HG02852 (cell line): ENCODE measurements around the gene SLMAP.

Experiments
- ATAC-seq: cut with Tn5 transposase; IDR thresholded peaks from one replicate; pipeline ENCODE4 v1.9.1; 2021; ENCODE audit warnings: mild to moderate bottlenecking, moderate library complexity; ENCODE audit not compliant: unreplicated experiment

The SLMAP gene

DNA sequence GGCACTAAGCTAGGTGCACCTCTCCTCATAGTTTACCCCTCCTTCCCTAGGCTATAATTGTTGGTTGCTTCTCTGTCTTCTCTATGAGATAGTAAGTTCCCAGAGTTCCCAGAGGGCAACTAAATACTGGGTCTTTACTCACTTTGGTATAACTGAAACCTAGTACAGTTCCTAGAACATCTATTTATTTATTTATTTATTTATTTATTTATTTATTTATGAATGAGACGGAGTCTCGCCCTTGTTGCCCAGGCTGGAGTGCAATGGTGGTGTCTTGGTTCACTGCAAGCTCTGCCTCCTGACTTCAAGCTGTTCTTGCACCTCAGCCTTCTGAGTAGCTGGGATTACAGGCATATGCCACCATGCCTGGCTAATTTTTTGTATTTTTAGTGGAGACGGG is 181.0 kb downstream of the SLMAP start:
- ATAC-seq, result no peak

GRCh38 chr3:57939775-57940174 is 183.7 kb downstream of the SLMAP start:
- no peak for ATAC-seq

- ATAC-seq, result no peak
These were observed 186.3 kb downstream of the SLMAP start for GRCh38 chr3:57942388-57942787.

DNA sequence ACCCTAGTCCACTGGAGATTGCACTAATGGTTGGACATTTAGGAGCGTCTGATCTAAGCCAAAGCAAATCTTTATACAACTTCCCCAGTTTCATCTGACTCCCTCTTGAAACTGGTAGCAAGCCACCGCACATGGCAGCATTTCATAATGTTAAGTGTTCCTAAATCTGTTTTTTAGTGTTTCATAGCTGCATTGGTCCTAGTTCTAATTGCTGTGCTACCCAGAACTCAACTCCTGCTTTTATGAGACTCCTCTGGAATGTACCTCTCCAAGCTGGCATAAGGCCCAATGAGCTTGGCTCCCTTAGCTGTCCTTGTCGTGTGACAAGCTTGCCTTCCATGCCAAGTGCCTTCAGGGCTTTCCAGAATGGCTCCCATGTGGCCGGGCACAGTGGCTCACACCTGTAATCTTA is 186.8 kb downstream of the SLMAP start:
- ATAC-seq, result no peak

GRCh38 chr3:57943525-57944495 is 187.7 kb downstream of the SLMAP start:
- ATAC-seq, result no peak

GRCh38 chr3:57946970-57947381 is 190.9 kb downstream of the SLMAP start:
- ATAC-seq, result no peak

DNA sequence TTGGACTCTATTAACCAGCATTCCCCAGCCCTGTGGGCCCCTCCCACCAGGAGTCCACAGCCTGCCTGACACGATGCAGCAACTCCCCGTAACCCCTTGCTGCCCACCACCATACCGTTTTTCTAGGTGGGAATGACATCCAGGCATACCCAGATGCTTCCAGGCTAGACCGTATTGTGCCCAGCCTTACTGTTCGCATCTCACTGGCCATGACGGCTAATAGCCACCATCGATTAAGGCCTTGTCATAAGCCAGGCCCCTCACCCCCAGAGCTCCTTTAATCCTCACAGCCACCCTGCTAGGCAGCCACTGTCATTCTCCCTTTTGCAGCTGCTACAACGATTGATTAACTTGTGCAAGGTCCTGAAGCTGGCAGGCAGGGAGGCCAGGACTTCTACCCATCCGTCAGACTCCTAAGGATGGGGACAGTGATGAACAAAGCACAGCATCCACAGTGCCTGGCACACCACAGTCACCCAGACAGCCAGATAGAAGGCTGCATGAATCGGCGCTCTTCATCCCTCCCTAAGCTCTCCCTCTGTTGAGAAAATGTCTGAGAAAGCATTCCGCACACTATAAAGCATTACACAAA is 192.1 kb downstream of the SLMAP start:
- ATAC-seq, result no peak

- ATAC-seq, result no peak
These were observed 192.7 kb downstream of the SLMAP start for GRCh38 chr3:57948781-57949242.

DNA sequence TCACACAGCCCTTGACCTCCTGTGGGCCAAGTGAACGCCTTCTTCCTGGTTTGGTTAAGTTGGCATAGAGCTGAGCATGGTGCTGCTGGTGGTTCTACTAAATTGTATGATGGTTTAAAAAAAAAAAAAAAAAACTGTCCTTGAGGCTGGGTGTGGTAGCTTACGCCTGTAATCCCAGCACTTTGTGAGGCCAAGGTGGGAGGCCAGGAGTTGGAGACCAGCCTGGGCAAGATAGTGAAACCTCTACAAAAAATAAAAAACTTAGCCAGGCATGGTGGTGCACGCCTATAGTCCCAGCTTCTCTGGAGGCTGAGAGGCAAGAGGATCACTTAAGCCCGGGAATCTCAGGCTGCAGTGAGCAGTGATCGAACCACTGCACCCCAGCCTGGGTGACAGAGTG is 193.2 kb downstream of the SLMAP start:
- no peak for ATAC-seq

DNA sequence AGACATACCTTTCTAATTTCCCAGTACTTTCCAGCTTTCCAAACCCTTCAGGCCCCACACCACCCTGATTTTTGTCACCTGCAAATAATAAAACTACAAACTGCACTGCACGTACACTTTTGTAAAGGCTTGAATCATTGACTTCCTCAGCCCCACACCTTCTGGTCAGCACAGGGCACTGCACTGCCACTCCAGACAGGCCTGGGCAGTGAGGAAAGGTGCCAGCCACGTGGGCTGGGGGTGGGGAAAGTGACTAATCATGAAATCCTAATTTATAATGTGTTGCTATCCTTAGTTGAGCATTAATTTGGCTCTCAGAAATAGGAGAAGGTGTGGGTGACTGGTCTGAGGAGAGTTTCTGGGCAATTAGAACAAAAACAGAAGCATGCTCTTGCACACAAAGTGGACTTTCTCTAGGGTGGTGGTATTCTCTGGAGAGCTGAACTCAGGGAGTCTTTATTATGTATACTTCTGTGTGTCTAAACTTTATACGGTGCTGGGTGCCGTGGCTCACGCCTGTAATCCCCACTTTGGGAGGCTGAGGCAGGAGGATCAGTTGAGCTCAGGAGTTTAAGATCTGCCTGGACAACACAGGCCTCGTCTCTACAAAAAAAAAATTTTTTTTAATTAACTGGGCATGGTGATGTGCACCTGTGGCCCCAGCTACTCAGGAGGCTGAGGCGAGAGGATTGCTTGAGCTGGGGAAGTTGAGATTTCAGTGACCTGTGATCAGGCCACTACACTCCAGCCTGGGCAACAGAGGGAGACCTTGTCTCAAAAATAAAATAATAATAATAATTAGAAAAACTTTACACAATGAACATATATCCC is 193.9 kb downstream of the SLMAP start:
- no peak for ATAC-seq

DNA sequence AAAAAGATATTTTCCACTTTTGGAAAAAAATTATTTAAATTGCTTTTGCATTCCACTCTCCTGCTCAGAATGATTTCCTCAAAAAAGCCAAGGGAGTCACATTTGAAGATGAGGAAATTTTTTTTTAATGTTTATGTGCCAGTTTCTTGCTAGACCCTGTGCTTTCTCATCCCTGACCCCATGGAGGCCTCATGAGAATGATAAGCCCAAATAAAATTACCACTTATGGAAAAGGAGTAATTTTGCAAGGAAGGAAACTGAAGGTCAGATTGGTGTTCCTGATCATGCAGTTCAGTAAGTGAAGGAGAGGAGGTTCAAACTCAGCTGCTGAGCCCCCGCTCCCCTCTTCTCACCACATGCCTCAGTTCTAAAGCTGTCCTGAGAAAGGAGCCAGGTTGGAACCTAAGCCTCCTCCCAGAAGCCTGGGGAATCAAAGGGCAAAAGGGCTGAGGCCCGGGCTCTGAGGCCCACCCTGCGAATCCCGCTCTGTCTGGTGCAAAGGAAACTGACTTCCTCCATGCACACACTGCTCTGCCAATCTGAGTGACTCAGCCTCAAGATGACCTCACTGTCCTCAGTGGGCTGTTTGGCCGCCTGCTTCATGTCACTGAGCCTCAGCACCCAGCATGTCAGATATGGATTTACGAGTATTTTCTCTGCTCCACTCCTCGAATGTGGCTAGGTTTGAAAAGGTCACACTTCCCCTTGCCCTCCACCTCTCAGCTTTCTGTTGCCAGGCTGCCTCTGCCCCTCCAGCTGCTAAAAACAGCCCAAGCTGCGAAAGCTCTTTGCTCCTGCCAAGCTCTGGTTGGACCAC is 195.2 kb downstream of the SLMAP start:
- ATAC-seq, result no peak

DNA sequence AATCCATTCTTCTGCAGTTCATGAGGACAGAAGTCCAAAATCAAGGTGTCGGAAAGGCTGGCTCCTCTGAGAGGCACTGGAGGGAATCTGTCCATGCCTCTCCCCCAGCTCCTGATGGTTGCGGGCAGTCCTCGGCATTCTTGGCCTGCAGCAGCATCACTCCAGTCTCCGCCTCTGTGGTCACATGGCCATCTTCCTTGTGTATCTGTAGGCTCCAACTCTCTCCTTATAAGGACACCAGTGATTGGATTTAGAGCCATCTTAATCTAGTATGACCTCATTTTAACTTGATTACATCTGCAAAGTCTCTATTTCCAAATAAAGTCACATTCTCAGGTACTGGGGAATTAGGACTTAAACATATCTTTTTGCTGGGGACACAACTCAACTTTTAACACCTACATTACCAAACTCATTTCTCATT is 196.1 kb downstream of the SLMAP start:
- no peak for ATAC-seq

GRCh38 chr3:57952651-57953050 is 196.5 kb downstream of the SLMAP start:
- ATAC-seq, result no peak

DNA sequence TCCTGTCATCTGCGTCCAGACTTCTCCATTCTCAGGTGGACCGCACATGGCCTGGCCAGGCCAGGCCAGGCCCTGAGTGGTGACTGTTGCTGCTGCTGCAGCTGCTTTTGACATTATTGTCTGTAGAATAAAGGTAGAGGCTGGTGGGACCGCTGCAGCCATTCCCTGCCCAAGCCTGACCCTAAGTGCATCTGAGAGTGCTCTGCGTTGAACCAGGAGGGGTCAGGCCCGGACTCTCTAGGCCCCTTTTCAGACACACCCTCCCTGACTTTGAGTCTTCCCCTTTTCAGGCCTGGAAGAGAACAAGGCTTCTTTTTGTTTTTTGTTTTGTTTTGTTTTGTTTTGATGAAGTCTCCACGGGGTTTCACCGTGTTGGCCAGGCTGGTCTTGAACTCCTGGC is 197.5 kb downstream of the SLMAP start:
- ATAC-seq, result no peak

DNA sequence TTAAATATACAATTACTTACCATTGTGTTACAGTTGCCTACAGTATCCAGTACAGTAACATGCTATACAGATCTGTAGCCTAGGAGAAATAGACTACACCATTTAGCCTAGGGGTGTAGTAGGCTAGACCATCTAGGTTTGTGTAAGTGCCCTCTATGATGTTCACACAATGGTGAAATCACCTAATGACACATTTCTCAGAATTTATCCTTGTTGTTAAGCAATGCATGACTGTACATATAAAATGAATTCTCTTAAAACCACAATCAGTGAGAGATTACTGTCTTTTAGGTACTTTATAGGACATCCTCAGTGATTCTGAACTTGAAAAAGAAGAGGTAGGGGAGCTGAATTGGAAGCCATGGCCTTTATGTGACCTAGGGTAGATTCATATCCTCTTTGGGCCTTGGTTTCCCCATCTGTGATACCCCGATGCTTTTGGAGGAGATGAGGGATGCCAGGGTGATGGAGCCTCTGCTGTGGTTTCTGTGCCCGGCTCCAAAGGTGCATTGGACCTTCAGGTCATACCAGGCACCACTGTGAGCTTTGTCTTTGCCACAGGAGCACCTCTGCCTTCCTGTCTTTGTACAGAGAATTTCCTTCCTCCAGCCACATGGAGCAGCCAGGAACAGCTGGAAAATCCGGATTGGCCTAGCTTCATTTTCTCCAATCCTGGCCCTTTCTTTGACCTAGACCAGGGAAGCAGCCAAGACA is 200.2 kb downstream of the SLMAP start:
- ATAC-seq, result no peak

DNA sequence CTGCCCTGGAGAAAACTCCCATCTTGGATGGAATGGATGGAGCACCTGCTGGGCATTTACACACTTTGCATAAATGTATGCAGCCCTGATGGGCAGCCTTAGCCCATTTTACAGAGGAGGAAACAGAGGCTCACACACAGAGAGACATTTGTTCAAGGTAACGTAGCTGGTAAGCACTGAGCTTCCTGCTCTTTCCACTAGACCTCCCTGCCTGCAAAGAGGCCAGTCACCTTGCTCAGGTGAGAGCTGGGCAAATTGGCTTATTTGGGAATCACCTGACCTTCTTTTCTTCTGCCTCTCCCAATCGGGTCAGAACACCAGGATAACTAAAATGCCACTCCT is 200.7 kb downstream of the SLMAP start:
- ATAC-seq, result no peak

DNA sequence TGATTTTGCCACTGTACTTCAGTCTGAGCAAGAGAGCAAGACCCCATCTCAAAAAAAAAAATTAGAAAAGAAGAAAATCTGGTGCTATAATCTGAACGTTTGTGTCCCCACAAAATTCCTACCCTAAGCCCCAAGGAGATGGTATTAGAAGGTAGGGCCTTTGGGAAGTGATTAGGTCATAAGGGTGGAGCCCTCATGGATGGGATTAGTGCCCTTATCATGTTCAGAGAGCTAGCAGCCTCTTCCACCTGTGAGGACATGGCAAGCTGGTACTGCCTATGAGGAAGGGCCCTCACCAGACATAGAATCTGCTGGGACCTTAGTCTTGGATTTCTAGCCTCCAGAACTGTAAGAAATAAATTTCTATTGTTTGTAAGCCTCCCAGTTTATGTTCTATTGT is 201.7 kb downstream of the SLMAP start:
- ATAC-seq, result no peak

DNA sequence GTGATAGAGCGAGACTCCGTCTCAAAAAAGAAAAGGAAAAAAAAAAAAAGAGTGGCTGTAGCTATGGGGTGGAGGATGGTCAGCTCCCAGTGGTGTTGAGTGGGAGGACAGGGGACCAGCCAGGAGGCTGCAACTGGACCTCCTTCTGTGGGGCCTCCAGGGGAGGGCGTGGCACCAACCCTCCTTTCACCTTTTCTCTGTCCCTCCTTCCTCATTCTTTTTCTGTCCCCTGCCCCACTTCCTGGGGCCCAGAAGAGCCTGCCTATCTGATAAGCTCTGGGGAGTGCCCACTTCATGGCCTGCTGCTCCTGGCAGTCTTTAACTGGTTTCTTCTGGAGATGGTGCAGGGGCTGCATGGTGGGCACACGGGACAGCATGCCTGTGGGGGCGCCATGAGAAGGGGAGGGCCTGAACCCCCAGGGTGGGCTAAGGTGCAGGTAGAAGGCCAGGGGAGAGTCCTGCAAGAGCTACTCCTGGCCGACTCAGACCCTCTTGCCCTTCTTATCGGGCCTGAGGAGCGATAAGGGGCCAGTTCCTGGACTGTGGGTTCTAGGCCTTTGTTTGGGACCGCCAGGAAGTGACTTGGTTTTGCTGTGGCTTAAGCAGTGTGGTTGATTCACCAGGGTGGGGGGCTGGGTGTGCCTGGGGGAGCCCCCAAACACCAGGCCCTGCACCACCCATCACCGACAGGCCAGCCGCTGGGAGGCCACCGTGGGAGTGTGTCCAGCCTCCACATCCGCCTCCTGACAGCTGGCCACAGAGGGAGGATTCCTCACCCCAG is 202.7 kb downstream of the SLMAP start:
- ATAC-seq, result no peak
